Nephron progenitor cell (in vitro differentiated cells): ENCODE results near the gene NUDT13.

Experiments
- DNase-seq: peaks from one replicate; pipeline ENCODE4 v3.0.0; 2021
- H3K27ac Mint-ChIP-seq: 2 replicates; pipeline ENCODE4 v1.8.0; 2021; ENCODE audit warnings: mild to moderate bottlenecking, moderate library complexity, mixed read lengths
- H3K27me3 Mint-ChIP-seq: 2 replicates; pipeline ENCODE4 v1.8.0; 2021; ENCODE audit warnings: mild to moderate bottlenecking, low read depth, mixed read lengths; ENCODE audit not compliant: poor library complexity
- H3K36me3 Mint-ChIP-seq: 2 replicates; pipeline ENCODE4 v1.8.0; 2021; ENCODE audit warnings: low read depth, mixed read lengths
- H3K4me1 Mint-ChIP-seq: 2 replicates; pipeline ENCODE4 v1.8.0; 2021; ENCODE audit warnings: mixed read lengths
- H3K4me3 Mint-ChIP-seq: 2 replicates; pipeline ENCODE4 v1.8.0; 2021; ENCODE audit warnings: mild to moderate bottlenecking, moderate library complexity, mixed read lengths
- H3K9me3 Mint-ChIP-seq: 2 replicates; pipeline ENCODE4 v1.8.0; 2021; ENCODE audit warnings: mild to moderate bottlenecking, moderate library complexity, mixed read lengths
- CTCF ChIP-seq: fragments of 200-600 bp; sonication (generic); IDR thresholded peaks from 2 replicates; pipeline ENCODE4 v1.5.0; 2021; ENCODE audit warnings: antibody characterized with exemption

The NUDT13 gene

DNA sequence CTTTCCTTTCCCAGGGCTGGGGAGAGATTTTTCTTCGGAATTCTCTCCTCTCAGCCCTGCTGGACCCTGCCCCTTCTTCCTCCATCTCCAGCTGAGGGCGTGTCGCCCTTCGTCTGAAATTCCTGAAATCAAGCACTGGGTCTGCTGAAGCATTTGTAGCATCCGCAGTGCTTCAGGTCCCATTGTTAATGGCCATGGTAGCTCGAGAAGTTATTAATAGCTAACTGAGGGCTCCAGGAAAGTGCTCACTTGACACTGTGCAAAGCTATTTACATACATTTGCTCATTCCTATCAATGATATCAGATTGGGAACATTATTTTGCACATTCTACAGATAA, 58.2 kb downstream of the NUDT13 start:
- Mint-ChIP-seq H3K9me3 (peaks cover 26% of the 10 kb centered on the region), H3K27me3 (no peaks in the 10 kb centered on the region), H3K4me3 (peak overlapping the region; percentile 99), H3K4me1 (peaks cover 21% of the 10 kb centered on the region), H3K27ac (peak overlapping the region; percentile 98), H3K36me3 (peaks cover 48% of the 10 kb centered on the region)
- no peak for TF ChIP-seq CTCF
- DNase-seq: no peak

DNA sequence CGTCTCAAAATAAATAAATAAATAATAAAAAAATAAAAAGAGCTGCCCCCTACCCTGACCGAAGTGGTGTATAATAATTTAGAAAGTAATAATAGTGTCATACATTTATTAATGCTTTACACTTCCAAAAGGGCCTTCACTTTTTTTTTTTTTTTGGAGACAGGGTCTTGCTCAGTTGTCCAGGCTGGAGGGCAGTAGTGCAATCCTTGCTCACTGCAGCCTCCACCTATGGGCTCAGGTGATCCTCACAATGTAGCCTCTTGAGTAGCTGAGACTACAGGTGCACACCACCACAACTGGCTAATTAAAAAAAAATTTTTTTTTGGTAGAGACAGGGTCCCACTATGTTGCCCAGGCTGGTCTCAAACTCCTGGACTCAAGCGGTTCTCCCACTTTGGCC, 59.1 kb downstream of the NUDT13 start:
- Mint-ChIP-seq H3K36me3 (peaks cover 43% of the 10 kb centered on the region), H3K9me3 (peaks cover 26% of the 10 kb centered on the region), H3K27ac (no peak overlapping the region), H3K4me1 (peaks cover 21% of the 10 kb centered on the region), H3K4me3 (peak overlapping the region; percentile 99), H3K27me3 (no peaks in the 10 kb centered on the region)
- no peak for DNase-seq
- TF ChIP-seq CTCF: no peak

DNA sequence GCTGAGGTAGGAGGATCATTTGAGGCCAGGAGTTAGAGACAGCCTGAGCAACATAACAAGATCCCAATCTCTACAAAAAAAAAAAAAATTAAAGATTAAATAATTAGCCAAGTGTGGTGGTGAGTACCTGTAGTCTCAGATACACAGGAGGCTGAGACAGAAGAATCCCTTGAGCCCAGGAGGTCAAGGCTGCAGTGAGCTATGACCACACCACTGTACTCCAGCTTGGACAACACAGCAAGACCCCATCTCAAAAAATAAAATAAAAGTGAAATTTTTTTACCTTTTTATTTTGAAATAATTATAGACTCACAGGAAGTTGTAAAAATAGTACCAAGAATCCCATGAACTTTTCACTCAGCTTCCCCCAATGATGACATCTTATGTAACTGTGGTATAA, 62.6 kb downstream of the NUDT13 start:
- no peak overlapping the region for H3K4me3 Mint-ChIP-seq

GRCh38 chr10:73174148-73174925, 64.1 kb downstream of the NUDT13 start:
- no peaks in the 10 kb centered on the region for H3K4me1 Mint-ChIP-seq
- H3K27me3 Mint-ChIP-seq: no peaks in the 10 kb centered on the region
- DNase-seq: no peak
- no peaks in the 10 kb centered on the region for H3K9me3 Mint-ChIP-seq
- H3K4me3 Mint-ChIP-seq: no peak overlapping the region
- no peak overlapping the region for H3K27ac Mint-ChIP-seq
- no peak for TF ChIP-seq CTCF
- peaks cover 32% of the 10 kb centered on the region for H3K36me3 Mint-ChIP-seq

More for the DNA sequence above, 62.6 kb downstream of the NUDT13 start:
- Mint-ChIP-seq H3K9me3 (peaks cover under 1% of the 10 kb centered on the region), H3K27ac (no peak overlapping the region), H3K27me3 (no peaks in the 10 kb centered on the region), H3K4me1 (peaks cover 7% of the 10 kb centered on the region), H3K36me3 (peaks cover 30% of the 10 kb centered on the region)
- no peak for TF ChIP-seq CTCF
- no peak for DNase-seq
